GM12891 (cell line): ENCODE results near the gene GFOD1.
"Not testable (repeated sequence)": the region's sequence is repeated elsewhere in the genome, so short reads cannot be mapped to it uniquely, and the experiment has no call there.

Source experiments
- DNase-seq: peaks from one replicate; pipeline ENCODE4 v3.0.0; 2011; ENCODE audit warnings: low spot score; ENCODE audit not compliant: insufficient read length
- FAIRE-seq: peaks from 2 replicates; lab custom pipeline; 2011; peaks lifted over from hg19 to GRCh38; lab: Jason Lieb, UNC
- PAX5 ChIP-seq: IDR thresholded peaks from 2 replicates; pipeline ENCODE4 v1.6.1; 2011; ENCODE audit warnings: low read length, moderate library complexity, mild to moderate bottlenecking; ENCODE audit not compliant: insufficient read depth, severe bottlenecking
- POLR2A ChIP-seq: IDR thresholded peaks from 2 replicates; pipeline ENCODE4 v1.6.1; 2011; ENCODE audit warnings: low read depth, low read length, control low read depth
- POLR2AphosphoS5 ChIP-seq: IDR thresholded peaks from 2 replicates; pipeline ENCODE4 v1.6.1; 2011; ENCODE audit warnings: low read depth, low read length, control low read depth
- POU2F2 ChIP-seq: IDR thresholded peaks from 2 replicates; pipeline ENCODE4 v1.6.1; 2011; ENCODE audit warnings: low read depth, mild to moderate bottlenecking, control low read depth, low read length, moderate library complexity
- SPI1 ChIP-seq: IDR thresholded peaks from 2 replicates; pipeline ENCODE4 v1.6.1; 2011; ENCODE audit warnings: low read depth, low read length, control low read depth
- TAF1 ChIP-seq: IDR thresholded peaks from 2 replicates; pipeline ENCODE4 v1.6.1; 2011; ENCODE audit warnings: low read depth, low read length, control low read depth

The GFOD1 gene

GRCh38 chr6:13468839-13469238, 18.6 kb downstream of the GFOD1 start:
- DNase-seq (no peak), FAIRE-seq (no peak)
- TF ChIP-seq SPI1 (no peak), TAF1 (no peak), POLR2AphosphoS5 (no peak), PAX5 (no peak), POU2F2 (no peak), POLR2A (no peak)

DNA sequence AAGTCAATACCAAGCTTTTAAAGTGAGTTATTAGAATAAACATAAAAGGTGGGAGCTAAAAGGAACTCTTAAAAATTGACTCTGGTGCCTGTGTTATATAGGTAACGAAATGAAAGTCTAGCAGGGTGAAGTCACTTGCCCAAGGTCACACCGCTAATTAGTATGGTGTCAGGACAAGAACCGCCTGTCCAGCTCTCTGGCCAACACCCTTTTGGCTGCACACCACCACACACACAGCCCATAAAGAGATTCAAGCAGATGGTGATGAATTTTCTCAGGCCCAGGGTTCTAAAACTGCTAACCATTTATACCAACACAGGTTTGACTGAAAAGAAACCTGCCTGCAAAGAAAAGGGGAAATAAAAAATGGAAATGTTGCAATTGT, 20.2 kb downstream of the GFOD1 start:
- DNase-seq (no peak), FAIRE-seq (no peak)
- no peak for TF ChIP-seq PAX5

- no peak for TF ChIP-seq SPI1
- FAIRE-seq (peak; percentile 74), DNase-seq (no peak)
Observed at GRCh38 chr6:13466304-13467215, 20.8 kb downstream of the GFOD1 start.

- TF ChIP-seq PAX5 (no peak), SPI1 (0 out of 2 replicates have a peak, but pooled peaks have one; percentile 2)
- DNase-seq (no peak), FAIRE-seq (no peak)
Observed at GRCh38 chr6:13465734-13466133, 21.7 kb downstream of the GFOD1 start.

GRCh38 chr6:13463941-13464340, 23.5 kb downstream of the GFOD1 start:
- FAIRE-seq (no peak), DNase-seq (no peak)
- TF ChIP-seq PAX5 (no peak), TAF1 (no peak), POLR2A (no peak), POU2F2 (no peak), POLR2AphosphoS5 (no peak), SPI1 (no peak)

DNA sequence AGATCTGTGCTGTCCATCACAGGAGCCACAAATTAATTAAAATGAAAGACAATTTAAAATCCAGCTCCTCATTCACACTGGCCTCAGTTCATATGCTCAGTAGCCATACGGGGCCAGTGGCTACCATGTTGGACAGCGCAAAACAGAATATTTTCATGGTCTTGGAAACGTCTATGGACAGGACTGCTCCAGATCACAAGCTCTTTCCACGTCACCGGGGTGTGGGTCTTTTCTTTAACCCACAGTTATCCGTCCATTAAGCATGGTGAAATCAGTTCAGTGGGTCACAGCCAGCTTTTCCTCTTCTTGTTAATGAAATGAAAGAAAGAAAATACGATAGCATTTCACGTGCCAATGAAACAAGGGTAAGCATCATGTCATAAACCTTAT, 24.1 kb downstream of the GFOD1 start:
- DNase-seq, result no peak
- no peak for FAIRE-seq
- no peak for TF ChIP-seq POU2F2
- TF ChIP-seq TAF1, result no peak
- TF ChIP-seq POLR2A, result no peak
- no peak for TF ChIP-seq POLR2AphosphoS5
- TF ChIP-seq SPI1, result no peak
- no peak for TF ChIP-seq PAX5

- FAIRE-seq (peak; percentile 45), DNase-seq (no peak)
- peak; percentile 39 for TF ChIP-seq SPI1
- TF ChIP-seq PAX5, result no peak
Observed at GRCh38 chr6:13462458-13463327, 24.7 kb downstream of the GFOD1 start.

- FAIRE-seq, result no peak
- DNase-seq, result no peak
- TF ChIP-seq POLR2AphosphoS5, result no peak
- TF ChIP-seq SPI1, result peak; percentile 23; the same call in 1 of the 2 replicates
Observed at GRCh38 chr6:13461805-13462204, 25.6 kb downstream of the GFOD1 start.

GRCh38 chr6:13461307-13461706, 26.1 kb downstream of the GFOD1 start:
- no peak for TF ChIP-seq TAF1
- TF ChIP-seq POLR2A, result no peak
- no peak for TF ChIP-seq PAX5
- no peak for TF ChIP-seq POU2F2
- no peak for TF ChIP-seq POLR2AphosphoS5
- no peak for TF ChIP-seq SPI1
- DNase-seq (no peak), FAIRE-seq (no peak)

DNA sequence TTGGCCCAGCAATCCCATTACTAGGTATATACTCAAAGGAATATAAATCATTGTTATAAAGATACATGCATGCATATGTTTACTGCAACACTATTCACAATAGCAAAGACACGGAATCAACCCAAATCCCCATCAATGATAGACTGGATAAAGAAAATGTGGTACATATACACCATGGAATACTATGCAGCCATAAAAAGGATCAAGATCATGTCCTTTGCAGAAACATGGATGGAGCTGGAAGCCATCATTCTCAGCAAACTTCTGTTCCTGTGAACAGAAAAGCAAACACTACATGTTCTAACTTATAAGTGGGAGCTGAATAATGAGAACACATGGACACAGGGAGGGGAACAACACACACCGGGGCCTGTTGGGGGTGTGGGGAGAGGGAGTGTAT, 27.1 kb downstream of the GFOD1 start:
- FAIRE-seq, DNase-seq: not testable (repeated sequence)

GRCh38 chr6:13457577-13457976, 29.8 kb downstream of the GFOD1 start:
- TF ChIP-seq TAF1 (no peak), POLR2AphosphoS5 (no peak), PAX5 (no peak), SPI1 (no peak), POU2F2 (no peak), POLR2A (no peak)
- no peak for FAIRE-seq
- DNase-seq, result no peak
